ENCODE results near the gene SUGCT. TPM values are rescaled to one million over a fixed set of nuclear protein-coding genes. Genes with fewer than 3 reads are reported as not detected.

SUGCT gene
- 10 to 100 TPM in 2 of 3 donors, 1 to 10 TPM in 1; 7.6 to 19.1 (median 10.1) TPM for total RNA-seq
- long read RNA-seq, donor 1, partial matches to known transcripts = 0 of 2 reads
- long read RNA-seq, donor 1, other reads (novel, unspliced or antisense) = 2 of 2 reads
- long read RNA-seq, donor 2, partial matches to known transcripts = 1 of 4 reads
- long read RNA-seq, donor 2, other reads (novel, unspliced or antisense) = 3 of 4 reads

GRCh38 chr7:40134428-40135316 lies at the start of gene SUGCT, which contains the start of gene MPLKIP:
Gene SUGCT, plus strand, starts transcription at chr7:40135005.
Gene MPLKIP, minus strand, starts transcription at chr7:40134622. Its CDS starts 55 bp downstream, at chr7:40134567.
- Histone ChIP-seq H3K9me3 (no peaks in the 10 kb centered on the region), H3K4me3 (peak within 1 kb of the TSS; percentile 88), H3K4me1 (ENCODE audit: low read depth) (peaks cover 19% of the 10 kb centered on the region), H3K36me3 (ENCODE audit: low read depth) (no peaks in the 10 kb centered on the region)
- ATAC-seq (peak; percentile 98), DNase-seq (peak; percentile 87 to 91 (median 91))
- intact Hi-C loops (cut with DNase I, micrococcal nuclease) = no loop called here
- TF ChIP-seq, protein P1, sequence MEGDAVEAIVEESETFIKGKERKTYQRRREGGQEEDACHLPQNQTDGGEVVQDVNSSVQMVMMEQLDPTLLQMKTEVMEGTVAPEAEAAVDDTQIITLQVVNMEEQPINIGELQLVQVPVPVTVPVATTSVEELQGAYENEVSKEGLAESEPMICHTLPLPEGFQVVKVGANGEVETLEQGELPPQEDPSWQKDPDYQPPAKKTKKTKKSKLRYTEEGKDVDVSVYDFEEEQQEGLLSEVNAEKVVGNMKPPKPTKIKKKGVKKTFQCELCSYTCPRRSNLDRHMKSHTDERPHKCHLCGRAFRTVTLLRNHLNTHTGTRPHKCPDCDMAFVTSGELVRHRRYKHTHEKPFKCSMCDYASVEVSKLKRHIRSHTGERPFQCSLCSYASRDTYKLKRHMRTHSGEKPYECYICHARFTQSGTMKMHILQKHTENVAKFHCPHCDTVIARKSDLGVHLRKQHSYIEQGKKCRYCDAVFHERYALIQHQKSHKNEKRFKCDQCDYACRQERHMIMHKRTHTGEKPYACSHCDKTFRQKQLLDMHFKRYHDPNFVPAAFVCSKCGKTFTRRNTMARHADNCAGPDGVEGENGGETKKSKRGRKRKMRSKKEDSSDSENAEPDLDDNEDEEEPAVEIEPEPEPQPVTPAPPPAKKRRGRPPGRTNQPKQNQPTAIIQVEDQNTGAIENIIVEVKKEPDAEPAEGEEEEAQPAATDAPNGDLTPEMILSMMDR (IDR thresholded peaks at IDR 0.05) = peak; percentile 100

DNA sequence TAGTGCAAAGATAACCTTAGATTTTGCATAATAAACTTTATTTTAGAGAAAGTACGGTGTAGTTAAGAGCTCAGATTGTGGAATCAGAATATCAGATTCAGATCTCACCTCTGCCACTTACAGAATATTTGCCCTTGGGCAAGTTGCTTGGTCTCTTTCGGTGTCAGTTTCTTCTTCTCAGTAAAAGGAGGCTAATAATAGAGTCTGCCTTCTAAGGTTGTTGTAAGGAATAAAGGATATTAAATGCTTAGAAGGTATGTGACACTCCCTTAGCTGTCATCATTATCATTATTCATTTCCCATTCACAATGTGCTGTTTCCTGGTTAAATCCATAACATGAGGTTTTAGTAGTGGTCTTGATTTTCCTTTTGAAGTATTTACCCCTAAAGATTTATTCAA lies 42.6 kb upstream of the SUGCT start:
- TF ChIP-seq, protein P1 (IDR thresholded peaks at IDR 0.05) = no peak
- Histone ChIP-seq H3K4me3 (no peak overlapping the region), H3K36me3 (ENCODE audit: low read depth) (peaks cover 5% of the 10 kb centered on the region), H3K4me1 (ENCODE audit: low read depth) (no peaks in the 10 kb centered on the region), H3K9me3 (no peaks in the 10 kb centered on the region)
- DNase-seq (no peak), ATAC-seq (no peak)
- intact Hi-C loops (cut with DNase I, micrococcal nuclease) = no loop called here

- Histone ChIP-seq H3K4me3 (no peak overlapping the region), H3K36me3 (ENCODE audit: low read depth) (peaks cover 5% of the 10 kb centered on the region), H3K9me3 (no peaks in the 10 kb centered on the region), H3K4me1 (ENCODE audit: low read depth) (no peaks in the 10 kb centered on the region)
- TF ChIP-seq, protein P1 (IDR thresholded peaks at IDR 0.05) = no peak
- DNase-seq (no peak), ATAC-seq (no peak)
- intact Hi-C loops (cut with DNase I, micrococcal nuclease) = no loop called here
Observed at GRCh38 chr7:40093631-40094350, 41.0 kb upstream of the SUGCT start.

DNA sequence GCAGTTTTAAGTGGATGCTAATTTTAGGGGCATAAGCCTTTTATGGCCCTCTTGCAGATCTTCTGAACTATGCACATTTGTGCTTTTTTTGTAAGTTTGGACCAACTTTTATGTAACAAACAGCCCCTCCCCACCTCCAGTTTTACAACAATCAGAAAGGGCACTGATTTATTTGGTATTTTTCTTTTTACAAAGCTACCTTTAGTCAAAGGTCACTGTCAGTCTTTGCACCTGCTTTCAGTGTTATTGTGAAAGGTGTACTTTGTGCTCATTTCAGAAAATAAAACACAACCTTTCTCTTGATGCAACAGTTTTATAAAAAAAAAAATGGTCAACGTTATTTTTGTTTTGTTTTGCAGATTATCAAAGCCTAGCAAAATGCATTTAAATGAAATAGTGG lies 39.6 kb upstream of the SUGCT start:
- no peak overlapping the region for H3K4me3 ChIP-seq
- H3K4me1 ChIP-seq (ENCODE audit: low read depth) = no peaks in the 10 kb centered on the region
- peaks cover 5% of the 10 kb centered on the region for H3K36me3 ChIP-seq (ENCODE audit: low read depth)
- intact Hi-C loops (cut with DNase I, micrococcal nuclease) = no loop called here
- no peak for DNase-seq
- H3K9me3 ChIP-seq = no peaks in the 10 kb centered on the region
- TF ChIP-seq, protein P1 (IDR thresholded peaks at IDR 0.05) = no peak
- ATAC-seq = no peak

GRCh38 chr7:40095695-40096327 lies 39.0 kb upstream of the SUGCT start:
- no peak for ATAC-seq
- intact Hi-C loops (cut with DNase I, micrococcal nuclease) = no loop called here
- DNase-seq = no peak
- Histone ChIP-seq H3K9me3 (no peaks in the 10 kb centered on the region), H3K4me3 (no peak overlapping the region), H3K4me1 (ENCODE audit: low read depth) (no peaks in the 10 kb centered on the region), H3K36me3 (ENCODE audit: low read depth) (peaks cover 5% of the 10 kb centered on the region)
- TF ChIP-seq, protein P1 (IDR thresholded peaks at IDR 0.05) = no peak
